IMR-90 (cell line): Measurements from ENCODE around the gene HEXD. TPM values are rescaled to one million over a fixed set of nuclear protein-coding genes. Genes with fewer than 3 reads are reported as not detected.
A peak's percentile ranks its signal among the peaks of the same experiment; 100 is the strongest.

Experiments used
- ATAC-seq: fragments of 200-7000 bp; cut with Tn5 transposase; 2 replicates; pipeline ENCODE4 v1.9.1; 2020; ENCODE audit warnings: low read depth, mild to moderate bottlenecking, moderate library complexity
- BruUV-seq: library from RNA; stranded (reverse); fragments of 400-500 nt; replicated peaks from 2 replicates; lab custom pipeline; 2021; lab: Mats Ljungman, UMichigan
- CTCF ChIA-PET: fragments of 300-600 bp; formaldehyde crosslinking; extraction: SDS; loops from one replicate; lab custom pipeline; 2021; ENCODE audit warnings: antibody characterized with exemption; lab: Yijun Ruan, JAX
- POLR2A ChIA-PET: fragments of 300-600 bp; sonication (Branson Sonifier 250); formaldehyde crosslinking; loops from one replicate; lab custom pipeline; 2022; ENCODE audit warnings: antibody characterized with exemption; ENCODE audit not compliant: unreplicated experiment; lab: Charles Lee
- DNase-seq: peaks from one replicate; pipeline ENCODE4 v3.0.0; 2013
- H2AFZ ChIP-seq: replicated peaks from 2 replicates; pipeline ENCODE3; 2013; ENCODE audit warnings: low read length, mild to moderate bottlenecking; ENCODE audit not compliant: poor library complexity
- H2AK5ac ChIP-seq: 2 replicates; pipeline ENCODE4 v1.6.1; 2013; ENCODE audit warnings: low read depth, low read length, inconsistent platforms
- H2AK9ac ChIP-seq: replicated peaks from 2 replicates; pipeline ENCODE3; 2013; ENCODE audit warnings: mild to moderate bottlenecking, low read depth, low read length, moderate library complexity; ENCODE audit not compliant: poor library complexity
- H2BK120ac ChIP-seq: 2 replicates; pipeline ENCODE4 v1.6.1; 2013; ENCODE audit warnings: low read depth, low read length, inconsistent platforms
- H2BK15ac ChIP-seq: 3 replicates; pipeline ENCODE4 v1.6.1; 2013; ENCODE audit warnings: low read depth, low read length, inconsistent platforms
- H2BK20ac ChIP-seq: 2 replicates; pipeline ENCODE4 v1.6.1; 2013; ENCODE audit warnings: low read depth, mild to moderate bottlenecking, inconsistent platforms, low read length, moderate library complexity
- H2BK5ac ChIP-seq: 2 replicates; pipeline ENCODE4 v1.6.1; 2013; ENCODE audit warnings: mild to moderate bottlenecking, low read depth, low read length, inconsistent platforms; ENCODE audit not compliant: poor library complexity, severe bottlenecking
- H3K14ac ChIP-seq: replicated peaks from 2 replicates; pipeline ENCODE4 v1.6.1; 2013; ENCODE audit warnings: low read depth, low read length, inconsistent platforms
- H3K18ac ChIP-seq: 2 replicates; pipeline ENCODE4 v1.6.1; 2013; ENCODE audit warnings: low read depth, low read length, control low read depth
- H3K23ac ChIP-seq: 2 replicates; pipeline ENCODE4 v1.6.1; 2013; ENCODE audit warnings: low read depth, low read length, inconsistent platforms
- H3K27ac ChIP-seq: 2 replicates; pipeline ENCODE4 v1.5.1; 2013; ENCODE audit warnings: mild to moderate bottlenecking, control low read depth, low read length; ENCODE audit not compliant: insufficient read depth
- H3K27me3 ChIP-seq: 2 replicates; pipeline ENCODE4 v1.6.1; 2013; ENCODE audit warnings: low read length; ENCODE audit not compliant: control insufficient read depth, insufficient read depth
- H3K36me3 ChIP-seq: 2 replicates; pipeline ENCODE4 v1.6.1; 2013; ENCODE audit warnings: low read length, mixed read lengths; ENCODE audit not compliant: control insufficient read depth, insufficient read depth
- H3K4ac ChIP-seq: 2 replicates; pipeline ENCODE4 v1.6.1; 2013; ENCODE audit warnings: low read depth, low read length, inconsistent platforms
- H3K4me1 ChIP-seq: 2 replicates; pipeline ENCODE4 v1.6.1; 2013; ENCODE audit warnings: low read length, mixed read lengths; ENCODE audit not compliant: control insufficient read depth, insufficient read depth
- H3K4me2 ChIP-seq: 2 replicates; pipeline ENCODE4 v1.6.1; 2013; ENCODE audit warnings: low read depth, mild to moderate bottlenecking, control low read depth, low read length, moderate library complexity
- H3K4me3 ChIP-seq: 2 replicates; pipeline ENCODE4 v1.5.1; 2013; ENCODE audit warnings: low read depth, mild to moderate bottlenecking, control low read depth, low read length, moderate library complexity; ENCODE audit not compliant: insufficient read depth
- H3K56ac ChIP-seq: 2 replicates; pipeline ENCODE4 v1.6.1; 2013; ENCODE audit warnings: low read length, inconsistent platforms; ENCODE audit not compliant: insufficient read depth; ENCODE audit errors: extremely low read depth
- H3K79me1 ChIP-seq, 2 experiments: 2 replicates each; pipeline ENCODE4 v1.6.1; 2013; ENCODE audit warnings: low read length in 2 of 2, inconsistent platforms in 1 of 2, low read depth in 1 of 2
- H3K9ac ChIP-seq: 2 replicates; pipeline ENCODE4 v1.6.1; 2013; ENCODE audit warnings: low read depth, low read length, control low read depth
- H3K9me1 ChIP-seq: 2 replicates; pipeline ENCODE4 v1.6.1; 2013; ENCODE audit warnings: low read length, inconsistent platforms; ENCODE audit not compliant: insufficient read depth
- H3K9me3 ChIP-seq: 2 replicates; pipeline ENCODE4 v1.6.1; 2013; ENCODE audit warnings: low read length; ENCODE audit not compliant: control insufficient read depth, insufficient read depth
- H4K20me1 ChIP-seq: 2 replicates; pipeline ENCODE4 v1.6.1; 2013; ENCODE audit warnings: low read length, inconsistent platforms; ENCODE audit not compliant: insufficient read depth
- H4K5ac ChIP-seq: 2 replicates; pipeline ENCODE4 v1.6.1; 2013; ENCODE audit warnings: mild to moderate bottlenecking, low read depth, low read length, control low read depth
- H4K8ac ChIP-seq, 2 experiments: 2 replicates each; pipeline ENCODE4 v1.6.1; 2013; ENCODE audit warnings: low read depth in 2 of 2, low read length in 2 of 2, control low read depth in 1 of 2, inconsistent platforms in 1 of 2
- H4K91ac ChIP-seq: 2 replicates; pipeline ENCODE4 v1.6.1; 2013; ENCODE audit warnings: low read depth, low read length, inconsistent platforms; ENCODE audit not compliant: insufficient read depth
- CEBPB ChIP-seq: IDR thresholded peaks from 2 replicates; pipeline ENCODE4 v1.6.1; 2012; ENCODE audit warnings: low read depth, low read length, improper control_type of control experiment
- CHD1 ChIP-seq: IDR thresholded peaks from 2 replicates; pipeline ENCODE4 v1.6.1; 2012; ENCODE audit warnings: low read depth, low read length, improper control_type of control experiment
- CTCF ChIP-seq: conservative IDR thresholded peaks from 2 replicates; pipeline ENCODE4 v1.5.1; 2012; ENCODE audit warnings: mild to moderate bottlenecking, low read depth, low read length, improper control_type of control experiment
- ELK1 ChIP-seq: fragments of 150-350 bp; IDR thresholded peaks from 2 replicates; pipeline ENCODE4 v1.6.1; 2016; ENCODE audit warnings: low read depth, mild to moderate bottlenecking, low read length, moderate library complexity, borderline replicate concordance
- MAFK ChIP-seq: IDR thresholded peaks from 2 replicates; pipeline ENCODE4 v1.6.1; 2012; ENCODE audit warnings: low read depth, low read length, improper control_type of control experiment
- MAZ ChIP-seq: IDR thresholded peaks from 2 replicates; pipeline ENCODE4 v1.6.1; 2012; ENCODE audit warnings: low read depth, mild to moderate bottlenecking, low read length, improper control_type of control experiment, moderate library complexity, borderline replicate concordance
- MXI1 ChIP-seq: IDR thresholded peaks from 2 replicates; pipeline ENCODE4 v1.6.1; 2012; ENCODE audit warnings: low read depth, mild to moderate bottlenecking, low read length, moderate library complexity, borderline replicate concordance
- NFE2L2 ChIP-seq: fragments of 150-350 bp; IDR thresholded peaks from 2 replicates; pipeline ENCODE4 v1.6.1; 2016; ENCODE audit warnings: low read depth, mild to moderate bottlenecking, low read length
- RAD21 ChIP-seq: IDR thresholded peaks from 2 replicates; pipeline ENCODE4 v1.6.1; 2012; ENCODE audit warnings: low read length, improper control_type of control experiment
- RCOR1 ChIP-seq: IDR thresholded peaks from 2 replicates; pipeline ENCODE4 v1.6.1; 2012; ENCODE audit warnings: mild to moderate bottlenecking, low read length, improper control_type of control experiment; ENCODE audit not compliant: insufficient replicate concordance
- RFX5 ChIP-seq: IDR thresholded peaks from 2 replicates; pipeline ENCODE4 v1.8.0; 2012; ENCODE audit warnings: low read depth, mild to moderate bottlenecking, low read length, moderate library complexity
- SMC3 ChIP-seq: fragments of 150-350 bp; IDR thresholded peaks from 2 replicates; pipeline ENCODE4 v1.6.1; 2016; ENCODE audit warnings: low read depth, mild to moderate bottlenecking, antibody characterized with exemption, low read length, moderate library complexity
- WGBS, 2 experiments: methylation state at CpG; one replicate each; pipeline versions ENCODE4 v1.1.5 to v1.1.7; 2013; ENCODE audit warnings: missing lambda C conversion rate in 2 of 2; ENCODE audit not compliant: insufficient read length in 1 of 2; ENCODE audit errors: extremely low coverage in 2 of 2; 5-methylcytosine and 5-hydroxymethylcytosine counted together
- dilution Hi-C: fragments of 300-500 bp; cut with HindIII; formaldehyde crosslinking; loops from one replicate; pipeline ENCODE4 v1.14.3; 2018; ENCODE audit warnings: low sequenced_read_pairs; ENCODE audit not compliant: unreplicated experiment
- in situ Hi-C: fragments of 300-500 bp; cut with MboI; formaldehyde crosslinking; loops from 3 replicates; pipeline ENCODE4 v1.14.3; 2019; ENCODE audit warnings: low sequenced_read_pairs, inconsistent platforms, mixed read lengths
- intact Hi-C: fragments of 100-400 bp; cut with micrococcal nuclease; formaldehyde crosslinking; loops from 2 replicates; pipeline ENCODE4 v1.10.0; 2022
- polyA plus RNA-seq, 3 experiments: library from polyadenylated mRNA; depleted of rRNA; stranded (reverse); fragments of >200 nt; gene quantifications; 2 replicates each; pipeline ENCODE4 v1.2.3, GENCODE V29; 2012; ENCODE audit warnings: low replicate concordance in 1 of 3
- total RNA-seq: library from RNA; depleted of rRNA; stranded (reverse); fragments of >200 nt; gene quantifications from 2 replicates; pipeline ENCODE4 v1.2.3, GENCODE V29; 2012

The HEXD gene
- total and polyA plus RNA-seq, 2 of the 4 experiments (the other 2 are of a cell fraction): 3.8 to 9.5 TPM

DNA sequence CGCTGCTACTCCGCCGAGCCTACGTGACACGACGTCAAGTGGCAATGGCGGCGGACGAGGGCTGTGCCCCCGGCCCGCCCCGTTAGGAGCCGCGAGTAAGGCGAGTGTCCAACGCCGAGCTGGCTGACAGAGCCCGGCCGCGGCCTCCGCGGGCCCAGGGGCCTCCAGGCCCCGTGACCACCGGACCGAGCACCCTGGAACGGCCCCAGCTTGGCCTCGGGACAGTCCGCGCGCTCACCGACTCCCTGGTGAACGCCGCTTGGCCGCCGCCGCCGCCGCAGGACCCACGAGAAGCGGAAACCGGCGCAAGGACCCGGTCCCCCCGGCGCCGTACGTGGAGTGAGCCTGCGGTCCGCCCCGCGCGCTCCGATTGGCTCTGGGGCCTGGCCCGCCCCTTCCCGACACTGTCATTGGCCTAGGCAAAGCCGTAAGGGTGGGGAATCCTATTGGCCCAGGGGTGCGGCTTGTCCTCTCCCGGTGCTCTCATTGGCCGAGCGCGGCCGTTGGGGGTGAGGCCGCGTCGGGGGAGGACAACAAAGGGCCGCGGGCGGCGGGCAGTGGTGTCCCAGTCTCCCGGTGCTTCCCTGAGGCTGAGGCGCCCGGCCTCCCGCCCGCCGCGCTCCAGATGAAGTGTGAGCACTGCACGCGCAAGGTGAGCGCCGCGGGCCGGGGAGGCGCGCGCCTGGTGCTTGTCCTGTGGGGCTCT is 40.2 kb downstream of the HEXD start, which contains the start of gene NARF (continued):
- TF ChIP-seq RFX5: no peak
- peak; percentile 46; the same call in 1 of the 2 replicates for TF ChIP-seq MAZ

GRCh38 chr17:82458885-82459424 is 40.8 kb downstream of the HEXD start:
- dilution Hi-C loops (no loop called here), in situ Hi-C loops (no loop called here), intact Hi-C loops (loop anchor here (1.0 to 5.0 kb wide), 2 partner anchors 72 to 93 kb away; no protein-coding TSS in a partner anchor)
- H4K5ac ChIP-seq: no peak overlapping the region
- peak overlapping the region; percentile 77; the same call in 1 of the 2 replicates for H3K14ac ChIP-seq
- ChIA-PET POLR2A (no interaction called here), CTCF (interaction anchor here (0.6 kb wide), 1 partner anchor 101 kb away, joined by 5 read pairs; no protein-coding TSS in a partner anchor)
- H3K9ac ChIP-seq: peak overlapping the region; percentile 65
- H2BK120ac ChIP-seq: no peak overlapping the region
- H2BK5ac ChIP-seq: no peak overlapping the region
- H4K91ac ChIP-seq: no peak overlapping the region
- peak overlapping the region; percentile 99 for H2AK9ac ChIP-seq
- H2BK15ac ChIP-seq: no peak overlapping the region
- peak overlapping the region; percentile 30; the same call in 1 of the 2 replicates for H3K27ac ChIP-seq
- peak overlapping the region; percentile 43; the same call in 1 of the 2 replicates for H3K56ac ChIP-seq
- peak overlapping the region; percentile 72 for H3K4ac ChIP-seq
- peak; percentile 19 for DNase-seq
- H3K18ac ChIP-seq: no peak overlapping the region
- H3K4me1 ChIP-seq: peaks cover 3% of the 10 kb centered on the region
- WGBS, 2 experiments: 1% methylated on average over 43 of the region's 62 CpGs; no CpG with 5 or more reads in 1 of the 2 experiments
- H3K23ac ChIP-seq: peak overlapping the region; percentile 85
- no peak overlapping the region for H2BK20ac ChIP-seq
- H2AFZ ChIP-seq: peak overlapping the region; percentile 95
- ATAC-seq: peak; percentile 2
- H3K9me1 ChIP-seq: peaks cover 8% of the 10 kb centered on the region; the same call in 1 of the 2 replicates
- peaks cover 31% of the 10 kb centered on the region for H3K36me3 ChIP-seq
- no TSS peak for BruUV-seq
- peak overlapping the region in 1 of 2 experiments; percentile 40; a peak in 1 of 4 replicates for H4K8ac ChIP-seq
- peaks cover 13 to 46% of the 10 kb centered on the region in 2 experiments for H3K79me1 ChIP-seq
- peak overlapping the region; percentile 74 for H3K4me3 ChIP-seq
- H4K20me1 ChIP-seq: peaks cover 13% of the 10 kb centered on the region
- H3K27me3 ChIP-seq: no peaks in the 10 kb centered on the region
- peak overlapping the region; percentile 95 for H2AK5ac ChIP-seq
- H3K9me3 ChIP-seq: no peaks in the 10 kb centered on the region
- peak overlapping the region; percentile 99 for H3K4me2 ChIP-seq
- TF ChIP-seq CTCF (no peak), RCOR1 (no peak), ELK1 (no peak), MAFK (no peak), CHD1 (no peak; the same call in 1 of the 2 replicates), SMC3 (no peak), RFX5 (no peak), RAD21 (no peak), NFE2L2 (no peak), CEBPB (no peak), MAZ (no peak), MXI1 (no peak)
